NCI-H524 treated with DMSO at 0.1 percent for 48 hours (cell line): ENCODE results near the gene FTSJ3.
A peak's percentile ranks its signal among the peaks of the same experiment; 100 is the strongest.
"Not testable (repeated sequence)": the region's sequence is repeated elsewhere in the genome, so short reads cannot be mapped to it uniquely, and the experiment has no call there.

ENCODE experiments used
- DNase-seq: peaks from one replicate; lab custom pipeline; 2025; lab: John Stamatoyannopoulos, UW

FTSJ3 gene, protein sequence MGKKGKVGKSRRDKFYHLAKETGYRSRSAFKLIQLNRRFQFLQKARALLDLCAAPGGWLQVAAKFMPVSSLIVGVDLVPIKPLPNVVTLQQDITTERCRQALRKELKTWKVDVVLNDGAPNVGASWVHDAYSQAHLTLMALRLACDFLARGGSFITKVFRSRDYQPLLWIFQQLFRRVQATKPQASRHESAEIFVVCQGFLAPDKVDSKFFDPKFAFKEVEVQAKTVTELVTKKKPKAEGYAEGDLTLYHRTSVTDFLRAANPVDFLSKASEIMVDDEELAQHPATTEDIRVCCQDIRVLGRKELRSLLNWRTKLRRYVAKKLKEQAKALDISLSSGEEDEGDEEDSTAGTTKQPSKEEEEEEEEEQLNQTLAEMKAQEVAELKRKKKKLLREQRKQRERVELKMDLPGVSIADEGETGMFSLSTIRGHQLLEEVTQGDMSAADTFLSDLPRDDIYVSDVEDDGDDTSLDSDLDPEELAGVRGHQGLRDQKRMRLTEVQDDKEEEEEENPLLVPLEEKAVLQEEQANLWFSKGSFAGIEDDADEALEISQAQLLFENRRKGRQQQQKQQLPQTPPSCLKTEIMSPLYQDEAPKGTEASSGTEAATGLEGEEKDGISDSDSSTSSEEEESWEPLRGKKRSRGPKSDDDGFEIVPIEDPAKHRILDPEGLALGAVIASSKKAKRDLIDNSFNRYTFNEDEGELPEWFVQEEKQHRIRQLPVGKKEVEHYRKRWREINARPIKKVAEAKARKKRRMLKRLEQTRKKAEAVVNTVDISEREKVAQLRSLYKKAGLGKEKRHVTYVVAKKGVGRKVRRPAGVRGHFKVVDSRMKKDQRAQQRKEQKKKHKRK

DNA sequence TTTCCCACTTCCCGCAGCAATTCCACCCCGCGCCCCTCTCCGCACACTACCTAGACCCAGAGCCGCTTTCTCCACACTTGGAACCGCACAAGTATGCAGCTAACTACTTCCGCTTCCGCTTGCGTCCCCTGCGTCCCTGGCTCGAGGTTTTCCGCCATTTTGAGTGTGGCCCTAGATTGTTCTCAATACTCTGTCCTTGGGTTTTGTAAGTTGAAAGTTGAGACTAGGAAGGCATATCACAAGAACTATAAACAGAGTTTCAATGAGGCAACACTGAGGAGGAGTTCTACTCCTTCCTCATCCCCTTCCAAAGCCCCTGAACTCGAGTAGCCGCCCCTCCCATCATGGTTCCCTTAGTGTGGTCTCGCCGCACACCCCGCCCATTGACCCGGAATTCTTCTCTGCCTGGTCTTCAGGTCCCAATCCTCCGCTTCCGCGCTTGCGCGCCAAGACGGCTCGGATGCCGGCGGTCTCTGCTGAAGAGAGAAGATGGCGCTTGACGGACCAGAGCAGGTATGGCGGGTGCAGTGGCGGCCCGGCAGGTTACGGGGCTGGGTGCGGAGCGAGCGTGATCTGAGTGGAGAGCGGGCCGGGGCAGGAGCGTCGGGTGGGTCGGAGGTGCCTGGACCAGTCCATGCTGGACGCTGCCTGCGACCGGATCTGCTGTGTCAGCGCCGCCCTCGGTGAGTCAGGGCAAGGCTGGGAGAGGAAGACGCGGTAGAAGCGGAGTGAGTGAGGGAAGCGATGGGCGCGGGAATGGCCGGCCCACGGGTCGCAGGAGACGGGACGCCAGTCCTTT is at the start of gene FTSJ3, which contains the start of gene PSMC5:
Gene FTSJ3, minus strand, starts transcription at position 662 of the 799 bp plus-strand sequence. CDS start 761 bp downstream, outside the sequence.
Gene PSMC5, plus strand, starts transcription at position 430 of the 799 bp plus-strand sequence. Its CDS starts 60 bp downstream, at position 490.
- peak; percentile 84 for DNase-seq

DNA sequence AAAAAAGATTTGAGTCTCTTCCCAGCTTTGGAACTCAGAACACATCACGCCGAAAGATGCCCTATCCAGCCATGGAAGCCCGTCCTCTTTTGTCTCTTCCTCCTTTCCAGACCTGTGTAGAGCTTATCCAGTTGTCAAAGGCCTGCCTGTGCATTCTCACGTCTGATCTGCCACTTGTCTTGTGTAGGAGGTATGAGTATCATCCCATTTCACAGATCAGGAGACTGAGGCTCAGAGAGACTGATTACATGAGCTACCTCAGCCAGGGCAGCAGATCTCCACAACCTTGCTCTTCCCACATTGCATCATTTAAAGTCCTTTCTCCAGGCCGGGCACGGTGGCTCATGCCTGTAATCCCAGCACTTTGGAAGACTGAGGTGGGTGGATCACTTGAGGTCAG is 47.2 kb upstream of the FTSJ3 start:
- not testable (repeated sequence) for DNase-seq

DNA sequence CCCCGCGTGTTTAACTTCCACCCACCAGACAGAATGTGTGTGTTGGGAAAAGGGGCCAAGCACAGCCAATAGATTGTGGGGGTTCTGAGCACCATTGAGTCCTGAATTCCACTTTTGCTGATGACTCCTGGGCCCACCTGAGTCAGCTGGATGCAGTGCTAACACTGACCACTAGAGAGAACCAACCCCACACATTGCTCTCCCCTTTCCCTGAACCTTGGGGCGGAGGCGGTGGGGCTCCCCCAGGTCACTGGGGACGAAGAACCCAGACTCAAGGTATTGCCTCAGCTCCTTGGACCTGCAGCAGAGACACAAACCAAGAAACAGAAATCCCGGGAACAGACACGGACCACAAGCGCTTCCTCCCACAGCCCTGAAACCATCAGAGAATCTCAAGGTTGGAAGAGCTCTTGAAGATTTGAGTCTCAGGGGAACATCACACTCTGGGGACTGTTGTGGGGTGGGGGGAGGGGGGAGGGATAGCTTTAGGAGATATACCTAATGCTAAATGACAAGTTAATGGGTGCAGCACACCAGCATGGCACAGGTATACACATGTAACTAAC is 46.7 kb upstream of the FTSJ3 start:
- DNase-seq = not testable (repeated sequence)

DNA sequence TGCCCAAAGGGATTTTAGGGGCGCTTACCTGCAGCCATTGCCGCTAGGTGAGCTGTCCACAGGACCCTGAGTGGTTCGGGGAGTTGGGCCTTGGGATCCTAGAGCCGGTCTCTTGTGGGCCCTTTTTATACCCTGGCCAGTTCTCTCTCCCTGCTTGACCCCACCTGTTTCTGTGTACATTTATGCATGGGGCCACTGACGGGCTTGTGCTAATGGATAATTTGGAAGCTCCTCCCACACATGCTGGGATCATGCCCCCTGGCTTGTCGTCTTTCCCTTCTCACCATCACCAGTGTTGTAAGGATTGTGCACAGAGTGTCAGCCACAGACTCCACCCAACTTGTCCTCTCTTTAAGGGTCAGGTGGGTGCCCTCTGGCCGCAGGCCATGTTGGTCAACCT is 46.1 kb upstream of the FTSJ3 start, which contains the start of gene CSH2:
Gene CSH2, minus strand, starts transcription at position 101 of the 400 bp plus-strand sequence. Its CDS starts 63 bp downstream, at position 38.
- DNase-seq = not testable (repeated sequence)

DNA sequence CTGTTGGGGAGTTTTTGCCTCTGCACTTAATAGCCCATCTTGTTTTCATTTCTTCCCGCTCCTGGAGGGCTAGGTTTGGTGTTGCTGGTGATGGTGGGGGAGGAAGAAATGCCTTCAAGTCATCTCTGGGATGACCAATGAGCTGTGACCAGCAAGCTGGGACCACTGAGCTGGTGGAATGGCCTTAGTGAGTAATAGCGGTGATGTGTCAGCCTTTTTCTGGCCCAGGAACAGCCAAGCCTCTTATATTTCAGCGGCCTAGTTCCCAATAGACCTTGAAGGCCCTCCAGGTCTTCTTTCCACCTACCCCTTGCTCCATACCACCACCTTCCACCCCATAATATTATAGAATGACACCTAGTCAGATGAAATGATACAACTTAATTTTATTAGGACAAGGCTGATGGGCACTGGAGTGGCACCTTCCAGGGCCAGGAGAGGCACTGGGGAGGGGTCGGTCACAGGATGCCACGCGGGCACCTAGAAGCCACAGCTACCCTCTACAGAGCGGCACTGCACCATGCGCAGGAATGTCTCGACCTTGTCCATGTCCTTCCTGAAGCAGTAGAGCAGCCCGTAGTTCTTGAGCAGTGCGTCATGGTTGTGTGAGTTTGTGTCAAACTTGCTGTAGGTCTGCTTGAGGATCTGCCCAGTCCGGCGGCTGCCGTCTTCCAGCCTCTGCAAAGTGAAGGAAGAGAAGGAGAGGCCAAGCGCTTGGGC is 44.3 kb upstream of the FTSJ3 start:
- not testable (repeated sequence) for DNase-seq

DNA sequence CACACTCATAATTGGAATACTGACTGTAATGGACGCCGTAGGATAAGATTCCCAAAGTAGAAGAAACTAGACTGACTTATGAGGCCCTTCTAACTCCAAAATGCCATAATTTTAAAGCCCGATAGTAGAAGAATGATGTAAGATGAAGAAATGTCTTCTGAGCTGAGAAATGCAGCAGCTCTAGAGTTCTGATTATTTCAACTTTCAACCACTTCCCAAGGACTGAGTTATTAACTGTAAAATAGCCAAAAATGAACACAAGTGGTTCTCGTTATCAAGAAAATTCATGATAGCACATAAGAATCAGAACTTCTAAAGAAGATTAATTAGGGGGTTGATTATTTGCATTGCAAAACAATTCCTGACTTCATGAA is 42.8 kb upstream of the FTSJ3 start:
- not testable (repeated sequence) for DNase-seq

DNA sequence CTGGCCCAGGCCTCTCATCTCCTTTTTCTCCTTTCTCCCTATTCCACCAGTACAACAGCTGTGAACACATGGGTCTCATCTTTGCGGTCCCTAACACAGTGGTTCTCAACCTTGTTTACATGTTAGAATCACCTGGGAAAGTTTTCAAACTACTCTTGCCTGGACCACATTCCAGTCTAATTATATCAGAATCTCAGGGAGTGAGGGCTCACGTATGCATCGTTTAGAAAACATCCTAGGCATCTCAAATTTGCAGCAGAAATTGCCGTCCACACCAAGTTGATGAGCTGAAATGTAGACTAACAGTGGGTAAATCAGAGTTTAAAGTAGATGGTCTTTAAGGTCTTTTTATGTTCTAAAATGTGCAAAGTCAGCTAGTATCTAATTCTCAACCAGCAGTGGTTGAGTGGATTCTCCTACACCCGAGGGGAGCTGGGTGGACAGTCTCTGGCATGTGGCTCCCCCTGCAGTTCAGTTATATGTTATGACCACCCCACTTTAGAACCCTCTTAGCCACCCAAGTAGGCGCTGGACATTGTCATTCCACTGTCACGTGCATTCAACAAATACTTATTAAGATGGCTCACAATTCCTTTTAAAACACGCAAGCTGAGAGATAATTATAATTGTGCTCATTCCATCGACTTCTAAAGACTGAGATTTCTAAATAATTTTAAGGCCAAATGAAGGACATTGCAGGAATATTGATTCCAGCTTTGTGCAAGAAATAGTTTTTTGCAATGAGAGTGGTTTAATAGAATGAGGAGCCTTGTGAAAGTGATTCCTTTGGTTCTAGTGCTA is 42.2 kb upstream of the FTSJ3 start:
- not testable (repeated sequence) for DNase-seq

DNA sequence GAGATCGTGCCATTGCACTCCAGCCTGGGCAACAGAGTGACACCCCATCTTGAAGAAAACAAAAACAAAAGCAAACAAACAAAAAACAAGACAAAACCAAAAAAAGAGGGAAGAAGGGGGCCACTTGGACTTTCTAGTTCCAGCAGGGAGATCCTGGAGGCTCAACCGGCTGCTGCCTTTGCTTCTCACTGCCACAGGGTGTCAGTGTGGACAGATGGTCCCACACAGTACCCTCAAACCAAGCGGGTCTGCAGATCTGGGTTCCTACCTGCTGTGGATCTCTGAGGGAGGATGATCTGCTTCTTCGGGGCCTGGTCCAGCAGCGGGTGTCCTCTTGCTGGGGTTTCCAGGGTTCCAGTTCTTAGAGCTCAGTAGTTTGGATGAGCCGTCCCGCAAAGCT is 39.2 kb upstream of the FTSJ3 start:
- DNase-seq = not testable (repeated sequence)

DNA sequence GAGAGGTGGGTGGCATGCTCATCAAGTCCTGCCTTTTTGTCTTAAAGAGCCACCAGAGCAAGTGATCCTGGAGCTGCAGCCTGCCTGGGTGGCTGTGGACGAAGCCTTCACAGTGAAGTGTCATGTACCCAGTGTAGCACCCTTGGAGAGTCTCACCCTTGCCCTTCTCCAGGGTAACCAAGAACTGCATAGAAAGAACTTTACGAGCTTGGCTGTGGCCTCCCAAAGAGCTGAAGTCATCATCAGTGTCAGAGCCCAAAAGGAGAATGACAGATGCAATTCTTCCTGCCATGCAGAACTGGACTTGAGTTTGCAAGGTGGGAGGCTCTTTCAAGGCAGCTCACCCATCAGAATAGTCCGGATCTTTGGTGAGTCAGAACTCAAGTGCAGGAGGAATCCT is 31.8 kb upstream of the FTSJ3 start:
- no peak for DNase-seq

DNA sequence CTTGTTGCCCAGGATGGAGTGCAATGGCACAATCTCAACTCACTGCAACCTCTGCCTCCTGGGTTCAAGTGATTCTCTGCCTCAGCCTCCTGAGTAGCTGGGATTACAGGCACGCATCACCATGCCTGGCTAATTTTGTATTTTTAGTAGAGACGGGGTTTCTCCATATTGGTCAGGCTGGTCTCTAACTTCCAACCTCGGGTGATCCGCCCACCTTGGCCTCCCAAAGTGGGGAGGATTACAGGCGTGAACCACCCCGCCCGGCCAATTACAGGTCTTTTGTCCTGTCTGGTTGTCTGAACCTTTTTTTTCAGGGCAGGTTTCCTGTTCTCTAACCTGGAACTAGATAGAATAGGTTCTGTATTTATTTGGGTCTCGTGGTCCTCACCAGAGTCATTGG is 29.0 kb upstream of the FTSJ3 start:
- DNase-seq = not testable (repeated sequence)

DNA sequence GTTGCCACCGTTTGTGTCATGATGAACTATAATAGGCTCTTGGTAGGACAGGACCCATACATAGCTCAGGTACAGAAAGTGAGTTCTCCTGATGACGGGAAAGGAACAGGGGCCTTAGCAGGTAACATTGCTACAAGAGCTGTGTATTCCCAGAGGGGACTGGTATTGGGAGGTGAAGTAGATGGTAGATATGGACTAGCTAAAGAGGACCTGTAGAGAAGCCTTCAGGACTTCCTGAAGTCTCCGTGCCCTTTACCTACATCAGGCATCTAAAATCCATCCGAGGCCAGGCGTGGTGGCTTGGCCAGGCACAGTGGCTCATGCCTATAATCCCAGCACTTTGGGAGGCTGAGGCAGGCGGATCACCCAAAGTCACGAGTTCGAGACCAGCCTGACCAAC is 27.7 kb upstream of the FTSJ3 start:
- DNase-seq = no peak

DNA sequence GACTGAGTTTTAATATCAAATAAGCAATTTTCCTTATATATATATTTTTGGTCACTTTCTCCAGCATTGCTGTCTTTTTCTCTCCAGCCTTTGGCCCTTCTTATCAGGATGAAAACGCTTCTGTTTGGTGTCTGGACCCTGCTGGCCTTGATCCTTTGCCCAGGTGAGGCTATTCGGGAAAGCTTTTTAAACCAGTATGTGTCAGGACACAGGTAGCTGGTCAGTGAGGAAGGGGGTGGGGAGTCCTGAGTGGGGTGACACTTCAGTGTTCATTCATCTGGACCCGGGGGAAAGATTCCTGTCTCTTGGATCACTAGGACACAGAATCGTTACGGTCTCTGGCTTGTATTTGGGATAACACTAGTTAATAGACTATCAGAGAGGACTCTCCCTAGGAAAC is 27.2 kb upstream of the FTSJ3 start:
- DNase-seq = no peak

DNA sequence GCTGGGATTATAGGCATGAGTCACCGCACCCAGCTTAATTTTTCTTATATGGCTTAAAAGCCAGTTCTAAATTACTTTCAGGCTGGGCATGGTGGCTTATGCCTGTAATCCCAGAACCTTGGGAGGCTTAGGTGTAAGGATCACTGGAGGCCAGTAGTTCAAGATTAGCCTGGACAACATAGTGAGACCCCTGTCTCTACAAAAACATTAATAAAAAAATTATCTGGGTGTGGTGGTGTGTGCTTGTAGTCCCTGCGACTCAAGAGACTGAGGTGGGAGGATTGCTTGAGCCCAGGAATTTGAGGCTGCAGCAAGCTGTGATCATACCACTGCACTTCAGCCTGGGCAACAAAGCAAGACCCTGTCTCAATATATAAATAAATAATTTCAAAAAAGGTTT is 25.8 kb upstream of the FTSJ3 start:
- no peak for DNase-seq

DNA sequence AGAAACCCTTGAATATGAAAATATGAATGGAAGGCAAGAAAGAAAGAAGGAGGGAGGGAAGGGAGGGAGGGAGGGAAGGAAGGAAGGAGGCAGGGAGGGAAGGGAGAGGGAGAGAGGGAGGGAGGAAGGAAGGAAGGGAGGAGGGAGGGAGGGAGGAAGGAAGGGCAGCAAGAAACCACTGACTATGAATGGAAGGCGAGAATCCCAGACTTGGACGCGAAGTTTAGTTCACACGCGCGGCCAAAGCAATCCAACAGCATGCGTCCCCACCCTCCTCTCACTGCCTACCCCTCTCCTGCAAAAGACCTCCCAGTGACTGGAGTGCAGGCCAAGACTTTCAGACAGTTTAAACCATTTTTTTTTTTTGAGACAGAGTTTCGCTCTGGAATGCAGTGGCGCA is 22.9 kb upstream of the FTSJ3 start:
- DNase-seq = no peak

DNA sequence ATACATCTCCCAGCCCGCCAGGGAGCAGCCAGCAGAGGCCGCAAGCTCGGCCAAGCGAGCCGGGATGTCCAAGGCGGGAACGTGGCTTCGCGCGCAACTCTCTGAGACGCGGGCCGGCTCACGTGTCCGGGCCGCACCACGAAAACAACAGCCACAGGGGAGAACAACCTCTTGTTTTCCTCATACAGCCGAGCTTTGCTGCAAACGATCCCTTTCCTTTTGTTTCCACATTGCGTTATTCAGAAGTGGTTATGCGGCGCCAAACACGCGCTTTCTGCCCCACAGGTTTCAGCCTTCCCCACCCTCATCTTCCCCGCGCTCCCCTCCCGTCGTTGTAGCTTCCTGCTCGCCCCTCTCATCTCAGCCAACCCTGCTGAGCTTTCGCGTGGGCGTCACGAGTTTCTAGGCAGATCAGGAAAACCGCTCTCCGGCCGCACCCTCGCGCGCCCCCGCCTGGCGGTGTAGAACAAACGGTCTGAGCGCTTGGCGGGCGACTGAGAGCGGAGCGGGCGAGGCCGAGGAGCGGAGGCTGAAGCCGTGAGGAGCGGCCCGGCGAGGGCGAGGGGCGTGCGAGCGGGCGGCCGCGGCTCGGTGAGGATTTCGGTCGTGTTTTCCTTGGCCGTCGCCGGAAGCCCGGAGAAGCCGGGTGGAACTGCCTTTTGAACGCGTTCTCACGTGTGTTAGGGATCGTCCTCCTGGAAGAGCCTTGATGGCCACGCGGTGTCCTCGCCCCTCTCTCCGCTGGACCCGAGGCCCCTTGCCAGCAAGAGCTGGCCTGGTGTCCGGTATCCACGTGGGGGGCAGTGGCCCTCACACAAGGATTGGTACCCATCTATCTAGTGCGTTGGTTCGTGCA is 21.6 kb upstream of the FTSJ3 start:
- peak; percentile 31 for DNase-seq

DNA sequence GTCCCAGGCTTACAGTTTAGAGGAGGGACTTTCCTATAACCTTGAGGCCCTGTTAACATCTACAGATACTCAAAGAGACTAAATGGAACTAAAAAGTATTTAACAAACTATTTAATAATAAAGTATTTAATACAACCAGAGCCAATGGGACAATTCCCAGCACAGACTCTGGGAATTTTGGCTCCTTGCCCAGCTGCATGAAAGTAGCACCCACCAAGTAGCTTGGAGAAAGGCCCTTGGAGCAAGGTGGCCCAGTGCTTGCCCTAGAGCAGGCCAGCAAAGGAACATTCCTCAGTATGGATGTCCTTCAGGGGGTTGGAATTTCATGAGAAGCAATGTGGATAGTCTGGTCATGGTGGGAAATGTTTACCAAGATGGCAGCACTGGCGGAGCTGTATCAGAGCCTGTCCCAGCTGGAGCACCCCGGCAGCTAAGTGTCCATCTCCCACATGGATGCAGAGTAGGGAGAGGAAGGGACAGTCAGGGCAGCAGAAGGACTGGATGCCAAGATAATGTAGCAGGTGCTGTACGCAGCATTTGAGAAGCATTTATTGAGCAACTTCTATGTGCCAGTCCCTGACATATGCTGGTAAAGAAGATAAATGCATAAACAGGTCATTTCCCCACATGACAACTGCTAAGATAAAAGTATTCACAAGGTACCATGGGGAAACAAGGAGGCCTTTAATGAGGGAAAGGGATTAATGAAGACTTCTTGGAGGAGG is 20.2 kb upstream of the FTSJ3 start:
- no peak for DNase-seq

DNA sequence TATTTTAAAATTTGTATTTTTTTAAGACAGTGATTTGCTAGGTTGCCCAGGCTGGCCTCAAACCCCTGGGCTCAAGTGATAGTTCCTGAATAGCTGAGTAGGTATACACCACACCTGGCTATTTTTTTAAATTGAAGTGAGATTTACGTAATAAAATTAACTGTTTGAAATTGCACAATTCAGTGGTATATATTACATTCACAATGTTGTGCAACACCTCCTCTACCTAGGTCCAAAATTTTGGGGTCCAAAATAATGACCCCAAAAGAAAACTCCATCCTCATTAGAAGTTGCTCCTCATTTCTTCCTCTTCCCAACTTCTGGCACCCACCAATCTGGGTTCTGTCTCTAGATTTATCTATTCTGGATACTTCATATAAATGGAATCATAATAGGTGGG is 18.0 kb upstream of the FTSJ3 start:
- DNase-seq = no peak

DNA sequence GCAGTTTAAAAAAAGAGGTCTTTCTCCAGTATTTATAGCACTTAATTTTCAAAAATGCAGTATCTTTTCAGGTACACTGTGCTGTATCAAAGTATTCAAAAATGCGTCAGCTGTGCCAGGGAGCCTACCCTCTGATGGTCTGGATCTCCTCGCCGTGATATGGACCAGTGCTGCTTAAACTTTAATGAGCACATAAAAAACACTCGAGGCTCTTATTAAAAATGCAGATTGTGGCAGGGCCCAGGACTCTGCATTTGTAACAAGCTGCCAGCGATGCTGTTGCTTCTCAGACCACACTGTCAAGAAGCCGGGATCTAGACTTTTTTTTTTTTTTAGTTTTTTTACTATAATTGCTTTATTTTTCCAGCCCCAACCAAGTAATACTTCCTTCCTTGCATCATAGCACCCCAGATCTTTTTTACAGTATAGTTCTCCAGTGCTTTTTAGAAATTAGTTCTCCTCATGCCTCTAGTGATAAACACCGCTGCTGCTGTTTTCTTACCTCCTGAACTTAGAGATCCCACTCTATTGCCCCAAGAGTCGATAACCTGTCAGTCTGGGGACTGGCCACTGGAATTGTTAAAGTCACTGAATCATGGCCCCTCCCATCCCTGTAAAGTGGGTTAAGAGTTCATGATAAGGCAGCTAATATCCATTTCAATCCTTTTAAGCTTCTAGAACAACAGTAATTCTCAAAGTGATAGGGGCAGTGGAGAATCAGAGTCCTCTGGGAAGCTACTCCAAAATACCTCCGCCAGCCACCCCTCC is 16.6 kb upstream of the FTSJ3 start:
- no peak for DNase-seq
